DOHH2 (cell line): ENCODE data around the gene RAE1.

ENCODE experiments used
- H3F3A ChIP-seq: fragments of 200-600 bp; sonication (generic), shearing (Covaris generic); 2 replicates; pipeline ENCODE4 v1.6.0; 2016; ENCODE audit warnings: antibody characterized with exemption, mild to moderate bottlenecking; ENCODE audit not compliant: control insufficient read depth, insufficient read depth
- H3K27ac ChIP-seq: fragments of 200-600 bp; sonication (generic); 2 replicates; pipeline ENCODE4 v1.5.1; 2014; ENCODE audit warnings: low read depth, mild to moderate bottlenecking, low read length, moderate library complexity
- H3K27me3 ChIP-seq: fragments of 200-600 bp; sonication (generic); 2 replicates; pipeline ENCODE4 v1.6.1; 2014; ENCODE audit warnings: mild to moderate bottlenecking, low read length, mixed read lengths; ENCODE audit not compliant: control insufficient read depth
- H3K36me3 ChIP-seq: fragments of 200-600 bp; sonication (generic); 2 replicates; pipeline ENCODE4 v1.6.1; 2014; ENCODE audit warnings: mild to moderate bottlenecking, low read length, moderate library complexity, mixed read lengths; ENCODE audit not compliant: control insufficient read depth
- H3K4me1 ChIP-seq: fragments of 200-600 bp; sonication (generic); 2 replicates; pipeline ENCODE4 v1.6.1; 2014; ENCODE audit warnings: mild to moderate bottlenecking, low read length, mixed read lengths; ENCODE audit not compliant: control insufficient read depth
- H3K4me2 ChIP-seq: fragments of 200-600 bp; sonication (generic); 2 replicates; pipeline ENCODE4 v1.6.0; 2014; ENCODE audit warnings: mild to moderate bottlenecking, low read length, moderate library complexity
- H3K4me3 ChIP-seq: fragments of 200-600 bp; sonication (generic); 2 replicates; pipeline ENCODE4 v1.5.1; 2014; ENCODE audit warnings: mild to moderate bottlenecking, low read length, mixed read lengths
- H3K79me2 ChIP-seq: fragments of 200-600 bp; sonication (generic); 2 replicates; pipeline ENCODE4 v1.6.1; 2014; ENCODE audit warnings: mild to moderate bottlenecking, low read length, mixed read lengths; ENCODE audit not compliant: control insufficient read depth
- H3K9me2 ChIP-seq: fragments of 200-600 bp; sonication (generic); replicated peaks from 2 replicates; pipeline ENCODE4 v1.6.1; 2014; ENCODE audit warnings: mild to moderate bottlenecking, low read length, mixed read lengths; ENCODE audit not compliant: control insufficient read depth
- H3K9me3 ChIP-seq: fragments of 200-600 bp; sonication (generic); 2 replicates; pipeline ENCODE4 v1.6.1; 2014; ENCODE audit warnings: antibody characterized with exemption, low read length, mixed read lengths; ENCODE audit not compliant: control insufficient read depth, insufficient read depth
- H4K20me1 ChIP-seq: fragments of 200-600 bp; sonication (generic); 2 replicates; pipeline ENCODE4 v1.6.0; 2014; ENCODE audit warnings: low read depth, mild to moderate bottlenecking, antibody characterized with exemption, low read length, moderate library complexity; ENCODE audit not compliant: control insufficient read depth, insufficient read depth
- CTCF ChIP-seq: fragments of 200-600 bp; sonication (generic); IDR thresholded peaks from one replicate; pipeline ENCODE4 v1.5.1; 2014; ENCODE audit warnings: antibody characterized with exemption, mild to moderate bottlenecking, low read depth, low read length; ENCODE audit not compliant: poor library complexity, severe bottlenecking
- EZH2phosphoT487 ChIP-seq: fragments of 200-600 bp; sonication (generic); IDR thresholded peaks from 2 replicates; pipeline ENCODE4 v1.6.1; 2017; ENCODE audit warnings: borderline replicate concordance, mild to moderate bottlenecking, antibody characterized with exemption, low read length, moderate library complexity, mixed read lengths

Gene RAE1

GRCh38 chr20:57330998-57331397 is 20.1 kb upstream of the RAE1 start:
- H3K9me2 ChIP-seq: no peaks in the 10 kb centered on the region
- H3K27me3 ChIP-seq: no peaks in the 10 kb centered on the region
- H3K9me3 ChIP-seq: no peaks in the 10 kb centered on the region
- no peak overlapping the region for H3K4me2 ChIP-seq
- H3K27ac ChIP-seq: no peak overlapping the region
- H4K20me1 ChIP-seq: no peaks in the 10 kb centered on the region
- TF ChIP-seq CTCF: no peak
- no peak for TF ChIP-seq EZH2phosphoT487
- H3K4me1 ChIP-seq: peaks cover 62% of the 10 kb centered on the region
- H3F3A ChIP-seq: peaks cover 37% of the 10 kb centered on the region
- H3K36me3 ChIP-seq: no peaks in the 10 kb centered on the region
- no peak overlapping the region for H3K4me3 ChIP-seq
- peaks cover 37% of the 10 kb centered on the region for H3K79me2 ChIP-seq

DNA sequence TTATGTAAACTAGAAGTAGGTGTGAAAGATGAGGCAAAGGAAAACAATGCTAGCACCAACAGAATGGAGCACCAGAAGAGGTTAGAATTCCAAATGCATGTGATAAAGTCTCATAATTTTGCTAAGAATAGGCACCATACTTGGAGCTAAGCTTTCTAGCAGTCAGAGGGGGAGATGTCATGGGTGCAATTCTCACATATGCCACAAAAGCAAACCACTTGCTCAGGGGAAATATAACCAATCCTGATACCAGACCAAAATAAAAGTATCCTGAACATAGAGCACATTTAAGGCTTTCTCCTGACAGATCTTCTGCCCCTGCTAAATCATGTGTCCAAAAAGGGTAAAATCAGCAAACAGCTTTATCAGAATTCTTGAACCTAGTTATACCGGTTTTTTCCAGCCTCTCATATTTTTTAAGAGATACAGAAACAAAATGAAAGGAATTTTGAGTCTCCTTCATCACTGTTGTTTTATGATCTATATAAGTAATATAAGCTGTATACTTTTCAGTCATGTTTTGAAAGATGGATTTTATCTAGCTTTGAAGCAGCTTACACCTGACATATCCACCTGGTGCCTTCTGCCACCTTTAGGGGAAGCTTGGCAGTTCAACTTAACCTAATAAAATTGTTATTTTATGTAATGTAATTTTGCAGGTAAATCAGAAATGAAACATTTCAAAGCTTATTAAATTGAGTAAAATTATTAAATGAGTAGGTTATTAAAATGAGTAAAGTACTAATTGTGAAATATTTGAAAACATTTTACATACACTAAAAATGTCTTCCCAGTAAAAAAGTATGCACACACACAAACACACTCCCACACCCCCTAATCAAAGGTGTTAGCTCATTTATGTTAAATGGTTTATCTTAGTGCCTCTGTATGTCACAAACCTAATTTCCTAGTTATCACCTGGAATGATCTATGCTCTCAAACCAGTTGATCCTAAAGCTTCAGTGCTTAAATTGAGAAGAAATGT is 18.7 kb upstream of the RAE1 start:
- no peaks in the 10 kb centered on the region for H3K36me3 ChIP-seq
- no peak overlapping the region for H3K27ac ChIP-seq
- TF ChIP-seq EZH2phosphoT487 (no peak), CTCF (peak; percentile 69)
- H3K4me1 ChIP-seq: peaks cover 48% of the 10 kb centered on the region
- H4K20me1 ChIP-seq: no peaks in the 10 kb centered on the region
- H3F3A ChIP-seq: peaks cover 23% of the 10 kb centered on the region
- peaks cover 37% of the 10 kb centered on the region for H3K79me2 ChIP-seq
- H3K9me3 ChIP-seq: no peaks in the 10 kb centered on the region
- no peak overlapping the region for H3K4me3 ChIP-seq
- H3K9me2 ChIP-seq: no peaks in the 10 kb centered on the region
- no peaks in the 10 kb centered on the region for H3K27me3 ChIP-seq
- peak overlapping the region; percentile 29; the same call in 1 of the 2 replicates for H3K4me2 ChIP-seq

- no peaks in the 10 kb centered on the region for H3K9me3 ChIP-seq
- no peaks in the 10 kb centered on the region for H3K9me2 ChIP-seq
- H3K27ac ChIP-seq: no peak overlapping the region
- no peak overlapping the region for H3K4me2 ChIP-seq
- H3K4me1 ChIP-seq: peaks cover 18% of the 10 kb centered on the region
- H3K27me3 ChIP-seq: no peaks in the 10 kb centered on the region
- peaks cover 6% of the 10 kb centered on the region for H3F3A ChIP-seq
- no peaks in the 10 kb centered on the region for H4K20me1 ChIP-seq
- H3K79me2 ChIP-seq: peaks cover 12% of the 10 kb centered on the region
- H3K4me3 ChIP-seq: no peak overlapping the region
- no peak for TF ChIP-seq EZH2phosphoT487
- TF ChIP-seq CTCF: peak; percentile 34
- no peaks in the 10 kb centered on the region for H3K36me3 ChIP-seq
These were observed 15.7 kb upstream of the RAE1 start for GRCh38 chr20:57335392-57335791.
